NCI-H446 (cell line): ENCODE data around the gene KIRREL2.
A peak's percentile ranks its signal among the peaks of the same experiment; 100 is the strongest.
"Not testable (repeated sequence)": the region's sequence is repeated elsewhere in the genome, so short reads cannot be mapped to it uniquely, and the experiment has no call there.

Source experiments
- DNase-seq, 2 experiments: peaks; one replicate each; lab custom pipeline; 2025; lab: John Stamatoyannopoulos, UW

The KIRREL2 gene

GRCh38 chr19:35897706-35898451 is 41.2 kb downstream of the KIRREL2 start:
- no peak for DNase-seq

DNA sequence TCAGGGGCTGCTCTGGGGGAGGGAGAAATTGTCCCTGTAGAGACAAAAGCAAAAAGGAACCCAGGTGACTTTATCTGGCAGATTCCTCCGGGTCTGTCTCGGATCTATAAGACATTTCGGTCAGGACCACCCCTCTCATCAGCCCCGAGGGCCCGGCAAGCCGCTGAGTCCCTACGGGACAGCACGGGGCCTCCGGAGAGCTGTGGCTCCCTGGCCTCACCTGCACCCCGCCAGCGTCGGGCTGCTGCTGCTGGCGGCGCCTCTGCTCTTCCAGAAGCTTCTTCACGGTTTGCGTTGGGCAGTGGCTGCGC is 41.7 kb downstream of the KIRREL2 start:
- no peak for DNase-seq

- DNase-seq, result peak; percentile 73 to 87
Measured at GRCh38 chr19:35899547-35900214, 43.0 kb downstream of the KIRREL2 start.

GRCh38 chr19:35901055-35901644 is 44.4 kb downstream of the KIRREL2 start:
- no peak for DNase-seq

- no peak for DNase-seq
Measured at GRCh38 chr19:35901854-35902661, 45.3 kb downstream of the KIRREL2 start, which contains the start of gene HCST. HCST (plus strand) TSS chr19:35902529; CDS start chr19:35902594, 65 bp downstream.

DNA sequence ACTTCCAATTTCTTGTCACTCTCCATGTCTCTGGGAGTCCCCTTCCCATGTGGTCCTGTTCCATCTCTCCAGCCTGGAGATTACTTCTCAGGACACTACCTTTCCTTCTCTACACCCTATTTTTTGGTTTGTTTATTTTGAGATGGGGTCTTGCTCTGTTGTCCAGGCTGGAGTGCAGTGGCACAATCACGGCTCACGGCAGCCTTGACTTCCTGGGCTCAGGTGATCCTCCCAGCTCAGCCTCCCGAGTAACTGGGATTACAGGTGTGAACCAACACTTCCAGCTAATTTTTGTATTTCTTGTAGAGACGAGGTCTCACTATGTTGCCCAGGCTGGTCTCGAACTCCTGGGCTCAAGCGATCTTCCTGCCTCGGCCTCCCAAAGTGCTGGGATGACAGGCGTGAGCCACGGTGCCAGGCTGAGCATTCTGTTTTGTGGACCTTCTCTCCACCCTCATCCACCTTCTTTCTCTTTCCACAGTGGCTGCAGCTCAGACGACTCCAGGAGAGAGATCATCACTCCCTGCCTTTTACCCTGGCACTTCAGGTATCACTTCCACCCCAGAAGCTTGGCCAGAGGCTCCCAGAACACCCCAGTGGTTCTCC is 46.3 kb downstream of the KIRREL2 start:
- DNase-seq, result no peak

DNA sequence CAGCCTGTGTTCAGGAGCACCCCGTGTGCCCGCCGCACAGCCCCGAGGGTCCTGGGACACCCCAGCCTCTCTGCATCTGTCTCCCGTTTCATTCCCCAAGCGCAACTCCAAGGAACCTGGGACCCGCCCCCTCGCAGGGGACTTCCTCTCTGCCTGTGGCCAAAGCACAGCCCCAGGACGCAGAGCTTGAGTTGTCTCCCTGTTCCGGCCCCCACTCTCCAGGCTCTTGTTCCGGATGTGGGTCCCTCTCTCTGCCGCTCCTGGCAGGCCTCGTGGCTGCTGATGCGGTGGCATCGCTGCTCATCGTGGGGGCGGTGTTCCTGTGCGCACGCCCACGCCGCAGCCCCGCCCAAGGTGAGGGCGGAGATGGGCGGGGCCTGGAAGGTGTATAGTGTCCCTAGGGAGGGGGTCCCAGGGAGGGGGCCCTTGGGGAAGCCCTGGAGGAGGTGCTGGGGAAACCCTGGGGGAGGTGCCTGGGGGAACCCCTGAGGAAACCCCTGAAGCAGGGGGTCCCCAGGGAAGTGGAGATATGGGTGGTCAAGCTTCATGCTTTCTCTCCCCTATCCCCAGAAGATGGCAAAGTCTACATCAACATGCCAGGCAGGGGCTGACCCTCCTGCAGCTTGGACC is 47.0 kb downstream of the KIRREL2 start:
- no peak for DNase-seq

DNA sequence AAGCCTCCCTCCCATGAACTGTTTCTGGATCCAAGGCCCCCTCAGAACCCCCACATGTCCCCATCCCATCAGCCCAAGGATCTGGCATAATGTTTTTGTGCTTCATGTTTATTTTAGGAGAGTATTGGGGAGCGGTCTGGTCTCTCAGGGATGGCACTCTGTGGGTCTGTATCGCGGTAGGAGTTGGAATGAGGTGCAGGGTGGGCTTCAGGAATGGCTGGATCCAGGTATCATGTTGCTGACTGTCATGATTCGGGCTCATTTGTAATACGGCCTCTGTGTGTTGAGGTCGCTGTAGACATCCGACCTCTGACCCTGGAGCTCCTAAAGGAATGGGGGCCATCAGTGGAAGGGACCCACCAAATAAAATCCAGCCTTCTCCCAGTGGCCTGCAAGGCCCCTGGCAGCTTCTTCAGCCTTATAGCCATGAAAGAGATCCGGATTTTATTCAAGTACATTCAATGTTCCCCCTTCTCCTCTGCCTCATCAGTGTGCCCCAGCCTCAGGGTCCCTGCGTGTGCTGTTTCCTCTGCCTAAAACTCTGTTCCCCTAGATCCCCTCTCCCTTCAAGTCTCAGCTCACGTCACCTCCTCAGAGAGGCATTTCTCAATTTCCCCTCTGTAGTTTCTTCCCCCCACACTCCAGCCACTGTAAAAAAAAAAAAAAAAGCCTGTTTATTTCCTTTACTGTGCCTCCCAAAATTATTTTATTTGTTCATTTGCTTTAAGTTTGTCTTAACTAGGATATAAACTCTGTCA is 47.8 kb downstream of the KIRREL2 start:
- no peak for DNase-seq

- no peak for DNase-seq
Measured at GRCh38 chr19:35905178-35905727, 48.5 kb downstream of the KIRREL2 start.

DNA sequence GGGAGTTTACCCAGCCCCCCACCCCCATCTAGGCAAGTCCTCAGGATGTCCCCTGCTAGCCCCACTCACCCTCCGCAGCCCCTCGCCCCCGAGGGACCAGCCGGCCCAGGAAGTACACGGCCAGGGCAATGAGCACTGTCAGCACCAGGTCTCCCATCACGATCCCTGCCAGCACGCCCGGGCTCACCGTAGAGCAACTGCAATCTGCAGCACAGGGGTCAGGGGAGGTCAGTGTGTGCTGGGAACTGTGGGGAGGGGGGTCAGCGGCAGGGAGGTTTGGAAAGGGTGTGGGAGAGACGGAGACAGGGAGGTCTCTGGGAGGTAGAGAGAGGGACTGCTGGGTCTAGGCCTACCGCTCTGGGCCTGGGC is 50.6 kb downstream of the KIRREL2 start:
- no peak for DNase-seq

- DNase-seq, result no peak
Measured at GRCh38 chr19:35908010-35908441, 51.3 kb downstream of the KIRREL2 start, which contains the start of gene TYROBP. TYROBP (minus strand) TSS chr19:35908295; CDS start chr19:35908228, 67 bp downstream.

DNA sequence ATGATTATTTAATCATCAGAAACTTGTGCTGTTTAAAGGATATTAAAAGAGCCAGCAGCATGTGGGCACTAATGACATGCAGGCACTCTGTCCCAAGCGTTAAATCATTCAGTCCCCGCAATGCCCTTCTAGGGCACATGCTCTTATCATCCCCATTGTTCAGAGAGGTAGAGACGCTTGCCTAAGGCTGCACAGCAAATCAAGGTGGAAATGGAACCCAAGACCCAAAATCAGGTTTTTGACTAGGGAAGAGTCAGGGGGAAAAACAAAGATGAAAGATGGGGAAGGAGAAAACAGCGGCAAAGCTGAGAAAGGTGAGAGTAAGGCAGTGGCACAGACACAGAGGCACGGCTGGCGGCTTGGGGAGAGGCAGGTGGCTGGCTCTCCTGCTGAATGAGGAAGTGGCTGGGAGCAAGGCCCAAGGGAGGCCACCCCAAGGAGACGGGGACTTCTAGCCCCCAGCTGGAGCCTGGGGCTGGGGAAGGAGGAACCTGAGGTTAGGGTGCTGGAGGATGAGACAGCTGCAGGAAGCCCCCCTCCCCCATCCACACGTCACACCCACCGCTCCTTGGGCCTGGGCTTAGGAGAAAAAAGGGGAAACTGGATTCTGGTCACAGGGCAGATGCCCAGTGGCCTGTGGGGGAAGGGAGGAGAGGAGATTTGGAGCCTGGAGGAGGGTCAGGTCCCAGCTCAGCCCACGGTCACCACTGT is 52.4 kb downstream of the KIRREL2 start:
- no peak for DNase-seq

DNA sequence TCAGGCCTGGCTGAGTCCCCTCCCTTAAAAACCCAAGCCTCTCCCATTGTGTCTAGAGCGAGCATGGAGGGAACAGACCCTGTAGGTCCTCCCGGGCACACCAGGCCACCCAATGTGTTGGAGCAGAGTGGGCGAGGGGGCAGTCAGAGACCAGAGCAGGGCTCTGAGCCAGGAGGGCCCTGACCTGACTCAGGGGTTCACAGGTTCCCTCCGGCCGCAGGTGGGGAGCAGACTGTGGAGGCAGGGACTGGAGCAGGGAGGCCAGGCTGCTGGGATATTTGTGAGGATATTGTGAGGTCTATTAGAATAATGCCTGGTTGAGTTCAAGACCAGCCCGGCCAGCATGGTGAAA is 52.9 kb downstream of the KIRREL2 start:
- no peak for DNase-seq

DNA sequence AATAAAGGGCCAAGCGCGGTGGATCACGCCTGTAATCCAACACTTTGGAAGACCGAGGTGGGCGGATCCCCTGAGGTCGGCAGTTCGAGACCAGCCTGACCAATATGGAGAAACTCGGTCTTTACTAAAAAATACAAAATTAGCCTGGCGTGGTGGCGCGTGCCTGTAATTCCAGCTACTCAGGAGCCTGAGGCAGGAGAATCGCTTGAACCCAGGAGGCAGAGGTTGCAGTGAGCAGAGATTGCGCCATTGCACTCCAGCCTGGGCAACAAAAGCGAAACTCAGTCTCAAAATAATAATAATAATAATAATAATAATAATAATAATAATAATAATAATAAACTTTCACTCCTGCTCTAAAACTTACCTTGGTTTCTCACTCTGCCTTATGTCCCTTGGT is 53.6 kb downstream of the KIRREL2 start:
- DNase-seq, result not testable (repeated sequence)

DNA sequence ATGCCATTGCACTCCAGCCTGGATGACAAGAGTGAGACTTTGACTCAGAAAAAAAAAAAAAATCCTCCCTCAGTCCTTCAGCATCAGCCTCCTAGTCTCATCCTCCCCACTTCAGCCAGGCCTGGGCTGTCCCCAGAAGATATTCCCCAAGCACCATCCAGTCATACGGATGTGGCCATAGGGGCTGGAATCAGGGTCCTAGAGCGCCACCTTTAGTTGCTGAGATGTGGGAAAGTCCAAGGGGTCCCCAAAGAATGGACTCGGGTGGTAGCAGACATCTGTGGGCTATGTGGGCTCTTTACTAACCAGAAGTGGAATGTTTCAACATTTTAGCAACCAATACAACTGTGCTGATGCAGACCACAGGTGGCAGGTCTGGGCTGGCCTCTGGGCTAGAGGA is 54.5 kb downstream of the KIRREL2 start:
- no peak for DNase-seq

DNA sequence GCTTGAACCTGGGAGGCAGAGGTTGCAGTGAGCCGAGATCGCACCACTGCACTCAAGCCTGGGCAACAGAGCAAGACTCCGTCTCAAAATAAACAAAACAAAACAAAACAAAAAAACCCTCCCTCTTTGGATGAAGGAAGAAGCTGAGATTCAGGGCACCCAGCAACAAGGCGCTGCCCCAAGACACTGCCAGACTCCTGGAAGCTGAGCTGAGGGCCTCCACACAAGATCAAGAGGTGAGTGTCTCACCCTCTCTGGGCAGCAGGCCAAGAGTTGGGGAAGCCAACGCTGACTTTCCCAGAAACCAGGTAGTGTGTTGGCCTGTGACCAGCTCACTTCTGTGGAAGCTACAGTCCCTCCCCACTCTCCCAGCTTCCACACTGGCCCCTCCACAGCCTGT is 55.1 kb downstream of the KIRREL2 start:
- no peak for DNase-seq

DNA sequence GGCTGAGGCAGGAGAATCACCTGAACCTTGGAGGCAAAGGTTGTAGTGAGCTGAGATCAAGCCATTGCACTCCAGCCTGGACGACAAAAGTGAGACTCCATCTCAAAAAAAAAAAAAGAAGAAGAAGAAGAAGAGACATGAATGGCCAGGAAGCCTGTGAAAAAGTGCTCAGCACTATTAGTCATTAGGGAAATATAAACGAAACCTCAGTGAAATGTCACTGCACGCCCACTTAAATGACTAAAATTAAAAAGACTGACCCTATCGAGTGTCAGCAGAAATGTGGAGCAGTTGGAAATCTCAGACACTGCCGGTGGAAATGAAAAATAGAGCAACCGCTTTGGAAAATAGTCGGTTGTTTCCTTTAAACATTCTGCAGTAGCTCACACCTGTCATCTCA is 56.9 kb downstream of the KIRREL2 start:
- DNase-seq, result no peak

GRCh38 chr19:35915443-35915842 is 58.7 kb downstream of the KIRREL2 start:
- DNase-seq, result no peak
